ENCODE results near the gene TGM5.

GRCh38 chr15:43278869-43279268, 12.1 kb upstream of the TGM5 start:
- TF ChIP-seq EZH2 (IDR thresholded peaks at IDR 0.05; ENCODE audit: low read depth, unreplicated experiment) (no peak), CTCF (conservative IDR thresholded peaks at IDR 0.05; ENCODE audit: low read depth in 2 of 2) (no peak), POLR2AphosphoS5 (IDR thresholded peaks at IDR 0.05; ENCODE audit: low read depth) (no peak), EZH2phosphoT487 (IDR thresholded peaks at IDR 0.05; ENCODE audit: unreplicated experiment) (no peak), ETS1 (IDR thresholded peaks at IDR 0.05) (no peak)
